KMS-11 (cell line): Measurements from ENCODE around the gene SCFD2.

ENCODE experiments used
- H2AFZ ChIP-seq: fragments of 200-600 bp; sonication (generic); 2 replicates; pipeline ENCODE4 v1.6.1; 2016; ENCODE audit warnings: antibody characterized with exemption, mixed run types, low read depth
- H3K27ac ChIP-seq: fragments of 200-600 bp; sonication (generic); 2 replicates; pipeline ENCODE4 v1.6.1; 2016; ENCODE audit warnings: mild to moderate bottlenecking, mixed run types
- H3K27me3 ChIP-seq: fragments of 200-600 bp; sonication (generic); 2 replicates; pipeline ENCODE4 v1.6.1; 2017; ENCODE audit warnings: mild to moderate bottlenecking, low read depth, mixed run types, moderate library complexity; ENCODE audit not compliant: insufficient read depth
- H3K36me3 ChIP-seq: fragments of 200-600 bp; sonication (generic); 2 replicates; pipeline ENCODE4 v1.6.1; 2017; ENCODE audit warnings: mild to moderate bottlenecking, mixed run types; ENCODE audit not compliant: insufficient read depth
- H3K4me1 ChIP-seq: fragments of 200-600 bp; sonication (generic); 2 replicates; pipeline ENCODE4 v1.6.1; 2016; ENCODE audit warnings: mild to moderate bottlenecking, low read depth, mixed run types; ENCODE audit not compliant: poor library complexity, severe bottlenecking
- H3K4me2 ChIP-seq: fragments of 200-600 bp; sonication (generic); 2 replicates; pipeline ENCODE4 v1.7.0; 2016; ENCODE audit warnings: mild to moderate bottlenecking, mixed run types
- H3K4me3 ChIP-seq: fragments of 200-600 bp; sonication (generic); IDR thresholded peaks from 2 replicates; pipeline ENCODE4 v1.6.1; 2017; ENCODE audit warnings: low read depth, low read length, mixed read lengths; ENCODE audit not compliant: insufficient read depth
- H3K79me2 ChIP-seq: fragments of 200-600 bp; sonication (generic); 2 replicates; pipeline ENCODE4 v1.6.1; 2016; ENCODE audit warnings: low read depth, mixed run types; ENCODE audit not compliant: insufficient read depth
- H3K9ac ChIP-seq: fragments of 200-600 bp; sonication (generic); 2 replicates; pipeline ENCODE4 v1.6.1; 2016; ENCODE audit warnings: mild to moderate bottlenecking, mixed run types
- H4K20me1 ChIP-seq: fragments of 200-600 bp; sonication (generic); 2 replicates; pipeline ENCODE4 v1.6.1; 2016; ENCODE audit warnings: mild to moderate bottlenecking, mixed run types; ENCODE audit not compliant: insufficient read depth
- TF ChIP-seq, protein P1 (sequence below): fragments of 200-600 bp; sonication (generic); conservative IDR thresholded peaks from 2 replicates; pipeline ENCODE4 v1.6.1; 2017; ENCODE audit warnings: low read depth, mild to moderate bottlenecking, antibody characterized with exemption, low read length, moderate library complexity, mixed read lengths

The SCFD2 gene

DNA sequence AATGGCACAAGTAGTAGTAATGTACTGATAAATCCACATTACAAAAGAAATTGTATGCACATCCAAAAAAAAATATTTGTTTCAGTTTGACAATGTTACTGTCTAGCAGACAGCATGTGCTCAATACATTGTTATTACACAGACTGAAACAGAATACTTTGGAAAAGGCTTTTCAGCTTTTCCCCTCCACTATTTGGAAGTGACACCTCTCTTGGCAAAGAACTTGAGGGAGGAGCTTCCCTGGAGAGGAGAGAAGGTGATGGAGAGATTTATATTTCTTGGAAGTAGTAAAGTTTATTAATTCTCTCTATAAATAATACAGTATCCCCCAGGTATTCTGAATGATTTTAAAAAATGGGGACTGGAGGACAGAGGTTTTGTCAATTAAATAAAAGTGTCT, 131.8 kb downstream of the SCFD2 start:
- H3K4me3 ChIP-seq: no peak overlapping the region
- no peak overlapping the region for H3K4me2 ChIP-seq
- H4K20me1 ChIP-seq: no peaks in the 10 kb centered on the region
- H3K27me3 ChIP-seq: no peaks in the 10 kb centered on the region
- H3K9ac ChIP-seq: no peak overlapping the region
- TF ChIP-seq, protein P1, sequence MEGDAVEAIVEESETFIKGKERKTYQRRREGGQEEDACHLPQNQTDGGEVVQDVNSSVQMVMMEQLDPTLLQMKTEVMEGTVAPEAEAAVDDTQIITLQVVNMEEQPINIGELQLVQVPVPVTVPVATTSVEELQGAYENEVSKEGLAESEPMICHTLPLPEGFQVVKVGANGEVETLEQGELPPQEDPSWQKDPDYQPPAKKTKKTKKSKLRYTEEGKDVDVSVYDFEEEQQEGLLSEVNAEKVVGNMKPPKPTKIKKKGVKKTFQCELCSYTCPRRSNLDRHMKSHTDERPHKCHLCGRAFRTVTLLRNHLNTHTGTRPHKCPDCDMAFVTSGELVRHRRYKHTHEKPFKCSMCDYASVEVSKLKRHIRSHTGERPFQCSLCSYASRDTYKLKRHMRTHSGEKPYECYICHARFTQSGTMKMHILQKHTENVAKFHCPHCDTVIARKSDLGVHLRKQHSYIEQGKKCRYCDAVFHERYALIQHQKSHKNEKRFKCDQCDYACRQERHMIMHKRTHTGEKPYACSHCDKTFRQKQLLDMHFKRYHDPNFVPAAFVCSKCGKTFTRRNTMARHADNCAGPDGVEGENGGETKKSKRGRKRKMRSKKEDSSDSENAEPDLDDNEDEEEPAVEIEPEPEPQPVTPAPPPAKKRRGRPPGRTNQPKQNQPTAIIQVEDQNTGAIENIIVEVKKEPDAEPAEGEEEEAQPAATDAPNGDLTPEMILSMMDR: no peak
- H3K4me1 ChIP-seq: no peaks in the 10 kb centered on the region
- no peak overlapping the region for H2AFZ ChIP-seq
- no peaks in the 10 kb centered on the region for H3K36me3 ChIP-seq
- H3K27ac ChIP-seq: no peak overlapping the region
- no peaks in the 10 kb centered on the region for H3K79me2 ChIP-seq

DNA sequence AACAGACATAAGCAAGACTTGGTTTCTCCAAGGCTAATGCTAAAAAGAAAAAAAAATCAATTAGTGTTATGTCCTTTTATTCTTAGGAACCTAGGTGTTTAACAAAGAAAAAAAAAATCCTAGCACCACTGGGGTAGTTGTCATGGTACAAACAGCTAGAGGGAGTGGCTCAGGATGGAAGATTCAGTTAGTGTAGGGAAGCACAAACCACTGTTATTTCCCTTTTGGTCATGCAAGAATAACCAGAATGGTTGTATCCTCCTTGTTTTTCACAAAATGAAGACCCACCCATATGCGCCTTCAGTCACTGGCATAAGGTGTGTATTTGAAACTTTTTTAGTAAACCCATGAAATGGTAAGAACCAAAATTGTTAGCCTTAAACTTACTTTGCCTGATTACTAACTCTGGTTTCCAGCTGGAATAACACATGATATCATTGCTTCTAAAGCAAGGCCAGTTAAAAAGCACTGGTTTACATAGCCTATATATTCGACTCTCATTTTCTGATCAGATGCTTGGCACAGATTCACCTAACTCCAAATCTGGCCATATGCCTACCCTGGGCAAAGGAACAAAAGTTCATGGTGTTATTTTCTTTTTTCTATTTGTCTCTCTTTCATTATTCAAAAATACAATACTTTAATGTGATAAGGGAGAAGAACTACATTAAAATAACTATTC, 132.6 kb downstream of the SCFD2 start:
- TF ChIP-seq, protein P1: no peak
- no peak overlapping the region for H3K4me3 ChIP-seq
- H3K4me1 ChIP-seq: no peaks in the 10 kb centered on the region
- no peaks in the 10 kb centered on the region for H3K79me2 ChIP-seq
- H3K36me3 ChIP-seq: no peaks in the 10 kb centered on the region
- H4K20me1 ChIP-seq: no peaks in the 10 kb centered on the region
- no peaks in the 10 kb centered on the region for H3K27me3 ChIP-seq
- no peak overlapping the region for H3K9ac ChIP-seq
- H3K4me2 ChIP-seq: no peak overlapping the region
- H2AFZ ChIP-seq: no peak overlapping the region
- no peak overlapping the region for H3K27ac ChIP-seq

DNA sequence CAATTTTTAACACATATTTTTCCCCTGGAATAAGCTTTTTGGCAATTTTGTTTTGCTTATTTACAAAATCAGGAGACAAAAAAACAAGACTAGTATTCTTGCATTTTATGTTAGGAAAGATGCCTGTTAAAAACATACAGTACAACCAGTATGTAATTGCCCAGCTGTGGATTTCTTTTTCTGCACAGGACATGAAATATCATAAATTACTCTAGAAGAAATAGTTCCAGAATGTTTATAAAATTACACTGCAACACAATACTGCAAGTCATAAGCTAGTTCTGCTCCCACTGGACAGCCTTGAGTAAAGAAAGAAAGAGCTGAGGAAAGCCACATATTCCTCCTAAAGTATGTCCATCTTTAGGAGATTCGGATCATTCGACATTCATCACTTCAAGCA, 133.5 kb downstream of the SCFD2 start:
- no peak overlapping the region for H3K9ac ChIP-seq
- H3K27ac ChIP-seq: no peak overlapping the region
- no peaks in the 10 kb centered on the region for H3K36me3 ChIP-seq

DNA sequence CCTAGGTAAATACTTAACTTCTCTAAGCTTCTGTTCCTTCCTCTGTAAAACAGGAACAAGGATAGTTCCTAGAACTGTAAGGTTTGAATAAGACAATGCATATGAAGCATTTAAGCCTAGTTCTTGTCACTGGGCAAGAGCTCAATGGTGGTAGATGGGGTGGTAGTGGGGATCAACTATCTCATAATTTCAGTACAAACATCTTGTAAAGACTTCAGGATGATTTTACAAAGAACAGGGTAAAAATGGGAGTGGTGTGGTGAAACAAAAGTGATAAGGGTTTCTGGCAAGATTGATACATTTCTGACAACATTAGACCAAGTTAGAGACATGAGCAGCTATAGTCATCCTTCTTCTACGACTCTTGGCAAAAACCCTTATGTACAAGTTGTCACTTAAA, 137.8 kb downstream of the SCFD2 start:
- Histone ChIP-seq H3K4me1 (no peaks in the 10 kb centered on the region), H3K36me3 (no peaks in the 10 kb centered on the region), H3K79me2 (no peaks in the 10 kb centered on the region), H3K27ac (no peak overlapping the region), H3K9ac (no peak overlapping the region), H3K27me3 (no peaks in the 10 kb centered on the region), H4K20me1 (no peaks in the 10 kb centered on the region), H2AFZ (no peak overlapping the region), H3K4me3 (no peak overlapping the region), H3K4me2 (no peak overlapping the region)
- TF ChIP-seq, protein P1: no peak

More for the DNA sequence above, 133.5 kb downstream of the SCFD2 start:
- Histone ChIP-seq H3K4me2 (no peak overlapping the region), H4K20me1 (no peaks in the 10 kb centered on the region), H3K79me2 (no peaks in the 10 kb centered on the region), H3K27me3 (no peaks in the 10 kb centered on the region), H2AFZ (no peak overlapping the region), H3K4me1 (no peaks in the 10 kb centered on the region), H3K4me3 (no peak overlapping the region)
- TF ChIP-seq, protein P1: no peak
